22Rv1 (cell line): Measurements from ENCODE around the gene FMO2.

Experiments used
- ZFX ChIP-seq: fragments of 450-650 bp; IDR thresholded peaks from 2 replicates; pipeline ENCODE4 v1.6.1; 2017; ENCODE audit warnings: antibody characterized with exemption, borderline replicate concordance
- TF ChIP-seq, protein P1 (sequence below): fragments of 450-650 bp; IDR thresholded peaks from 2 replicates; pipeline ENCODE4 v1.5.1; 2017; ENCODE audit warnings: mild to moderate bottlenecking

- TF ChIP-seq, protein P1, sequence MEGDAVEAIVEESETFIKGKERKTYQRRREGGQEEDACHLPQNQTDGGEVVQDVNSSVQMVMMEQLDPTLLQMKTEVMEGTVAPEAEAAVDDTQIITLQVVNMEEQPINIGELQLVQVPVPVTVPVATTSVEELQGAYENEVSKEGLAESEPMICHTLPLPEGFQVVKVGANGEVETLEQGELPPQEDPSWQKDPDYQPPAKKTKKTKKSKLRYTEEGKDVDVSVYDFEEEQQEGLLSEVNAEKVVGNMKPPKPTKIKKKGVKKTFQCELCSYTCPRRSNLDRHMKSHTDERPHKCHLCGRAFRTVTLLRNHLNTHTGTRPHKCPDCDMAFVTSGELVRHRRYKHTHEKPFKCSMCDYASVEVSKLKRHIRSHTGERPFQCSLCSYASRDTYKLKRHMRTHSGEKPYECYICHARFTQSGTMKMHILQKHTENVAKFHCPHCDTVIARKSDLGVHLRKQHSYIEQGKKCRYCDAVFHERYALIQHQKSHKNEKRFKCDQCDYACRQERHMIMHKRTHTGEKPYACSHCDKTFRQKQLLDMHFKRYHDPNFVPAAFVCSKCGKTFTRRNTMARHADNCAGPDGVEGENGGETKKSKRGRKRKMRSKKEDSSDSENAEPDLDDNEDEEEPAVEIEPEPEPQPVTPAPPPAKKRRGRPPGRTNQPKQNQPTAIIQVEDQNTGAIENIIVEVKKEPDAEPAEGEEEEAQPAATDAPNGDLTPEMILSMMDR, result peak; percentile 92
- no peak for TF ChIP-seq ZFX
Measured at GRCh38 chr1:171245458-171246064, 60.5 kb downstream of the FMO2 start.
